ENCODE results near the gene P2RX4. TPM values are rescaled to one million over a fixed set of nuclear protein-coding genes. Genes with fewer than 3 reads are reported as not detected.
A peak's percentile ranks its signal among the peaks of the same experiment; 100 is the strongest.

Gene P2RX4
- total and polyA plus RNA-seq, 2 of the 13 experiments (the other 11 are each of a cell fraction or from before 2014, with no cell fraction given), result 13.8 to 30.8 TPM

DNA sequence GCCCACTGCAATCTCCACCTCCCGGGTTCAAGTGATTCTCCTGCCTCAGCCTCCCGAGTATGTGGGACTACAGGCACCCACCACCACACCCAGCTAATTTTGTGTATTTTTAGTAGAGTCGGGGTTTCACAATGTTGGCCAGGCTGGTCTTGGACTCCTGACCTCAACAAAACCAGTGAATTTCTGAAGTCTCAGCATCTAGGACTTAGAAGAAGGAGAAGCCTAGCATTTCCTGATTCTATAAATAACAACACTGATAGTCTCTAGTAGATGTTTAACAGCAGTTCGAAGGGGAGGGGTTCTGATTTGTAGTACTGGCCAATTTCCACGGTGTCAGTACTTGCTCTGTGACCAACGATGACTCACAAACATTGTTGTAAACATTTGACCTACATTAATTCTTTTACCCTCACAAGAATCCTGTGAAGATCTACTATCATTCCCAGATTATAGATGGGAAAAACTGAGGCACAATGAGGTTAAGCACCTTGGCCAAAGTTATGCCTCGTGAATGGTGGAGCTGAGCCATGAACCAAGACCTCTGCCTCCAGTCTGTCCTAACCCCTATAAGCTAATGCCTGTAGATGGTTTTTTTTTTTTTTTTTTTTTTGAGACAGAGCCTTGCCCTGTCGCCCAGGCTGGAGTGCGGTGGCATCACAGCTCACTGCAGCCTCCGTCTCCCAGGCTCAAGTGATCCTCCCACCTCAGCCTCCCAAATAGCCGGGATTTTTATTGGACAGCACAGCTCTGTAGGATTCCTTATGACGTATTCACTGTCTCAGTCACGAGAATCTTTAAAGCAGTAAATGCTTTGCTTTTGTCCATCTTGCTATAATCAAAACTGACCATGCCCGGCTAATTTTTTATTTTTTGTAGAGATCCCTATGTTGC, 5.2 kb downstream of the P2RX4 start:
- H3K4me2 ChIP-seq (ENCODE audit: low read depth, low read length), result 0 out of 2 replicates have a peak overlapping the region, but pooled peaks have one; percentile 6
- no peaks in the 10 kb centered on the region for H4K20me1 ChIP-seq (ENCODE audit: insufficient read depth, low read length)
- in situ Hi-C loops (cut with HindIII; ENCODE audit: extremely low pct_ligation_motif_present, low pct_unique_long_range_greater_than_20kb), result no loop called here
- ChIA-PET CTCF (ENCODE audit: low intra/inter-chr PET ratio, low total read pairs) (no interaction called here), POLR2A (no interaction called here)
- H3K9me3 ChIP-seq (ENCODE audit: low read length), result no peaks in the 10 kb centered on the region
- no peak overlapping the region for H3K9ac ChIP-seq (ENCODE audit: insufficient read depth, low read depth, low read length)
- H3K27ac ChIP-seq (ENCODE audit: extremely low read length, insufficient read depth, low read length), result no peak overlapping the region
- peaks cover 0 to 2% of the 10 kb centered on the region in 2 experiments; a peak in 1 of 5 replicates for H3K36me3 ChIP-seq (replicated peaks in 1 of 2; ENCODE audit: control insufficient read depth in 1 of 2, insufficient read depth in 2 of 2, low read length in 2 of 2)
- BruUV-seq (replicated peaks), result no TSS peak
- DNase-seq (ENCODE audit: low spot score) (peak; percentile 38), ATAC-seq (peak; percentile 28; the same call in 1 of the 3 replicates), FAIRE-seq (peak; percentile 54)
- peaks cover 4% of the 10 kb centered on the region for H3K79me2 ChIP-seq (ENCODE audit: insufficient read depth, low read length)
- H3K4me3 ChIP-seq (replicated peaks in 1 of 3; ENCODE audit: insufficient read depth in 1 of 3, low read depth in 2 of 3, low read length in 3 of 3), result no peak overlapping the region
- intact Hi-C loops (cut with micrococcal nuclease; ENCODE audit: unreplicated experiment), result loop anchor here (10.0 kb wide), 1 partner anchor 100 kb away; no protein-coding TSS in a partner anchor
- H2AFZ ChIP-seq (ENCODE audit: low read length), result no peak overlapping the region
- peaks cover 49% of the 10 kb centered on the region for H3K4me1 ChIP-seq (ENCODE audit: insufficient read depth, low read length)
- 62% methylated on average over 14 of the region's 14 CpGs for WGBS (ENCODE audit: low lambda C conversion rate)
- H3K27me3 ChIP-seq (ENCODE audit: control insufficient read depth in 1 of 2, insufficient read depth in 2 of 2, low read length in 2 of 2), result no peaks in the 10 kb centered on the region
- TF ChIP-seq, protein P1, sequence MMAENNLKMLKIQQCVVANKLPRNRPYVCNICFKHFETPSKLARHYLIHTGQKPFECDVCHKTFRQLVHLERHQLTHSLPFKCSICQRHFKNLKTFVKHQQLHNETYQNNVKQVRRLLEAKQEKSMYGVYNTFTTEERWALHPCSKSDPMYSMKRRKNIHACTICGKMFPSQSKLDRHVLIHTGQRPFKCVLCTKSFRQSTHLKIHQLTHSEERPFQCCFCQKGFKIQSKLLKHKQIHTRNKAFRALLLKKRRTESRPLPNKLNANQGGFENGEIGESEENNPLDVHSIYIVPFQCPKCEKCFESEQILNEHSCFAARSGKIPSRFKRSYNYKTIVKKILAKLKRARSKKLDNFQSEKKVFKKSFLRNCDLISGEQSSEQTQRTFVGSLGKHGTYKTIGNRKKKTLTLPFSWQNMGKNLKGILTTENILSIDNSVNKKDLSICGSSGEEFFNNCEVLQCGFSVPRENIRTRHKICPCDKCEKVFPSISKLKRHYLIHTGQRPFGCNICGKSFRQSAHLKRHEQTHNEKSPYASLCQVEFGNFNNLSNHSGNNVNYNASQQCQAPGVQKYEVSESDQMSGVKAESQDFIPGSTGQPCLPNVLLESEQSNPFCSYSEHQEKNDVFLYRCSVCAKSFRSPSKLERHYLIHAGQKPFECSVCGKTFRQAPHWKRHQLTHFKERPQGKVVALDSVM (CRISPR knock-in tag; IDR thresholded peaks at IDR 0.05), result peak; percentile 81; the same call in 1 of the 2 replicates
- TF ChIP-seq ELF3 (CRISPR knock-in tag; IDR thresholded peaks at IDR 0.05), result peak; percentile 55
- TF ChIP-seq SAP130 (CRISPR knock-in tag; IDR thresholded peaks at IDR 0.05; ENCODE audit: low read depth), result peak; percentile 54
- TF ChIP-seq ZNF460 (CRISPR knock-in tag; IDR thresholded peaks at IDR 0.05; ENCODE audit: borderline replicate concordance), result peak; percentile 88
- peak in 1 of 2 experiments; percentile 23; a peak in 1 of 4 replicates for TF ChIP-seq EP300 (IDR thresholded peaks at IDR 0.05; ENCODE audit: low read depth in 2 of 2, low read length in 2 of 2)
- no peak for TF ChIP-seq EP300 (CRISPR knock-in tag; IDR thresholded peaks at IDR 0.05; ENCODE audit: borderline replicate concordance)
- TF ChIP-seq GATAD2A (CRISPR knock-in tag; IDR thresholded peaks at IDR 0.05), result peak; percentile 40; the same call in 1 of the 2 replicates
- TF ChIP-seq, protein P2, sequence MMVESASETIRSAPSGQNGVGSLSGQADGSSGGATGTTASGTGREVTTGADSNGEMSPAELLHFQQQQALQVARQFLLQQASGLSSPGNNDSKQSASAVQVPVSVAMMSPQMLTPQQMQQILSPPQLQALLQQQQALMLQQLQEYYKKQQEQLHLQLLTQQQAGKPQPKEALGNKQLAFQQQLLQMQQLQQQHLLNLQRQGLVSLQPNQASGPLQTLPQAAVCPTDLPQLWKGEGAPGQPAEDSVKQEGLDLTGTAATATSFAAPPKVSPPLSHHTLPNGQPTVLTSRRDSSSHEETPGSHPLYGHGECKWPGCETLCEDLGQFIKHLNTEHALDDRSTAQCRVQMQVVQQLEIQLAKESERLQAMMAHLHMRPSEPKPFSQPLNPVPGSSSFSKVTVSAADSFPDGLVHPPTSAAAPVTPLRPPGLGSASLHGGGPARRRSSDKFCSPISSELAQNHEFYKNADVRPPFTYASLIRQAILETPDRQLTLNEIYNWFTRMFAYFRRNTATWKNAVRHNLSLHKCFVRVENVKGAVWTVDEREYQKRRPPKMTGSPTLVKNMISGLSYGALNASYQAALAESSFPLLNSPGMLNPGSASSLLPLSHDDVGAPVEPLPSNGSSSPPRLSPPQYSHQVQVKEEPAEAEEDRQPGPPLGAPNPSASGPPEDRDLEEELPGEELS (CRISPR knock-in tag; IDR thresholded peaks at IDR 0.05), result 0 out of 2 replicates have a peak, but pooled peaks have one; percentile 15
- peak; percentile 79 for TF ChIP-seq FOSL2 (CRISPR knock-in tag; IDR thresholded peaks at IDR 0.05)
- TF ChIP-seq, protein P3, sequence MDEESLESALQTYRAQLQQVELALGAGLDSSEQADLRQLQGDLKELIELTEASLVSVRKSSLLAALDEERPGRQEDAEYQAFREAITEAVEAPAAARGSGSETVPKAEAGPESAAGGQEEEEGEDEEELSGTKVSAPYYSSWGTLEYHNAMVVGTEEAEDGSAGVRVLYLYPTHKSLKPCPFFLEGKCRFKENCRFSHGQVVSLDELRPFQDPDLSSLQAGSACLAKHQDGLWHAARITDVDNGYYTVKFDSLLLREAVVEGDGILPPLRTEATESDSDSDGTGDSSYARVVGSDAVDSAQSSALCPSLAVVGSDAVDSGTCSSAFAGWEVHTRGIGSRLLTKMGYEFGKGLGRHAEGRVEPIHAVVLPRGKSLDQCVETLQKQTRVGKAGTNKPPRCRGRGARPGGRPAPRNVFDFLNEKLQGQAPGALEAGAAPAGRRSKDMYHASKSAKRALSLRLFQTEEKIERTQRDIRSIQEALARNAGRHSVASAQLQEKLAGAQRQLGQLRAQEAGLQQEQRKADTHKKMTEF (CRISPR knock-in tag; IDR thresholded peaks at IDR 0.05), result peak; percentile 16; the same call in 1 of the 2 replicates
- TF ChIP-seq RARA (CRISPR knock-in tag; IDR thresholded peaks at IDR 0.05), result peak; percentile 28; the same call in 1 of the 2 replicates
- 0 out of 2 replicates have a peak, but pooled peaks have one; percentile 19 for TF ChIP-seq RXRB (CRISPR knock-in tag; IDR thresholded peaks at IDR 0.05; ENCODE audit: borderline replicate concordance)
- peak; percentile 97 for TF ChIP-seq MEF2D (CRISPR knock-in tag; IDR thresholded peaks at IDR 0.05)
- TF ChIP-seq, protein P4, sequence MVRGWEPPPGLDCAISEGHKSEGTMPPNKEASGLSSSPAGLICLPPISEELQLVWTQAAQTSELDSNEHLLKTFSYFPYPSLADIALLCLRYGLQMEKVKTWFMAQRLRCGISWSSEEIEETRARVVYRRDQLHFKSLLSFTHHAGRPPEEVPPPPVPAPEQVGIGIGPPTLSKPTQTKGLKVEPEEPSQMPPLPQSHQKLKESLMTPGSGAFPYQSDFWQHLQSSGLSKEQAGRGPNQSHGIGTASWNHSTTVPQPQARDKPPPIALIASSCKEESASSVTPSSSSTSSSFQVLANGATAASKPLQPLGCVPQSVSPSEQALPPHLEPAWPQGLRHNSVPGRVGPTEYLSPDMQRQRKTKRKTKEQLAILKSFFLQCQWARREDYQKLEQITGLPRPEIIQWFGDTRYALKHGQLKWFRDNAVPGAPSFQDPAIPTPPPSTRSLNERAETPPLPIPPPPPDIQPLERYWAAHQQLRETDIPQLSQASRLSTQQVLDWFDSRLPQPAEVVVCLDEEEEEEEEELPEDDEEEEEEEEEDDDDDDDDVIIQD (CRISPR knock-in tag; IDR thresholded peaks at IDR 0.05; ENCODE audit: low read depth), result no peak; the same call in 1 of the 2 replicates
- 0 out of 2 replicates have a peak, but pooled peaks have one; percentile 2 for TF ChIP-seq CREB1 (IDR thresholded peaks at IDR 0.05)
- no peak for TF ChIP-seq CREB1 (CRISPR knock-in tag; IDR thresholded peaks at IDR 0.05)
- TF ChIP-seq ZMYM3 (CRISPR knock-in tag; IDR thresholded peaks at IDR 0.05), result peak; percentile 56; the same call in 1 of the 2 replicates
